SU-DHL-6 (cell line): ENCODE measurements around the gene RAPGEF3.

Source experiments
- H2AFZ ChIP-seq: fragments of 200-600 bp; sonication (generic); 2 replicates; pipeline ENCODE4 v1.6.1; 2014; ENCODE audit warnings: low read depth, mild to moderate bottlenecking, moderate library complexity, mixed read lengths, antibody characterized with exemption, low read length; ENCODE audit not compliant: severe bottlenecking
- H3F3A ChIP-seq: fragments of 200-600 bp; shearing (Covaris generic); 2 replicates; pipeline ENCODE4 v1.6.0; 2016; ENCODE audit warnings: antibody characterized with exemption, mild to moderate bottlenecking; ENCODE audit not compliant: insufficient read depth
- H3K27ac ChIP-seq: fragments of 200-600 bp; sonication (generic); 2 replicates; pipeline ENCODE4 v1.5.1; 2016; ENCODE audit warnings: low read depth, mild to moderate bottlenecking, low read length, moderate library complexity, mixed read lengths
- H3K27me3 ChIP-seq: fragments of 200-600 bp; sonication (generic), shearing (Covaris generic); 2 replicates; pipeline ENCODE4 v1.6.0; 2014; ENCODE audit warnings: mild to moderate bottlenecking, low read length
- H3K36me3 ChIP-seq: fragments of 200-600 bp; sonication (generic); 2 replicates; pipeline ENCODE4 v1.6.1; 2014; ENCODE audit warnings: mild to moderate bottlenecking, low read length, mixed read lengths
- H3K4me2 ChIP-seq: fragments of 300-600, 200-600 bp; shearing (Covaris generic), sonication (generic); 2 replicates; pipeline ENCODE4 v1.6.0; 2014; ENCODE audit warnings: low read length, low read depth, mild to moderate bottlenecking; ENCODE audit not compliant: poor library complexity, severe bottlenecking
- H3K4me3 ChIP-seq: fragments of 200-600 bp; sonication (generic); 2 replicates; pipeline ENCODE4 v1.5.1; 2014; ENCODE audit warnings: antibody characterized with exemption, low read length, mild to moderate bottlenecking, mixed read lengths; ENCODE audit not compliant: insufficient read depth, poor library complexity, severe bottlenecking
- H3K79me2 ChIP-seq: fragments of 200-600 bp; sonication (generic); 2 replicates; pipeline ENCODE4 v1.6.1; 2014; ENCODE audit warnings: mild to moderate bottlenecking, low read length, moderate library complexity; ENCODE audit not compliant: insufficient read depth
- H3K9ac ChIP-seq: fragments of 200-600 bp; sonication (generic); 2 replicates; pipeline ENCODE4 v1.7.0; 2014; ENCODE audit warnings: mild to moderate bottlenecking, low read length
- H3K9me2 ChIP-seq: fragments of 200-600 bp; sonication (generic); replicated peaks from 2 replicates; pipeline ENCODE4 v1.6.1; 2014; ENCODE audit warnings: low read length; ENCODE audit not compliant: insufficient read depth
- H3K9me3 ChIP-seq: fragments of 200-600 bp; sonication (generic); 2 replicates; pipeline ENCODE4 v1.6.1; 2014; ENCODE audit warnings: low read length, mixed read lengths; ENCODE audit not compliant: insufficient read depth
- H4K20me1 ChIP-seq: fragments of 200-600 bp; sonication (generic); 2 replicates; pipeline ENCODE4 v1.6.1; 2014; ENCODE audit warnings: low read depth, mild to moderate bottlenecking, antibody characterized with exemption, low read length, moderate library complexity, mixed read lengths
- EZH2phosphoT487 ChIP-seq: fragments of 200-600 bp; sonication (generic), shearing (Covaris generic); conservative IDR thresholded peaks from 2 replicates; pipeline ENCODE4 v1.6.1; 2018; ENCODE audit warnings: mild to moderate bottlenecking, antibody characterized with exemption, low read length, moderate library complexity, mixed read lengths
- TF ChIP-seq, protein P1 (sequence below): fragments of 200-600 bp; sonication (generic); IDR thresholded peaks from one replicate; pipeline ENCODE4 v1.5.1; 2017; ENCODE audit warnings: antibody characterized with exemption, mild to moderate bottlenecking, low read length, moderate library complexity; ENCODE audit not compliant: insufficient read depth, poor library complexity, severe bottlenecking

RAPGEF3 gene

DNA sequence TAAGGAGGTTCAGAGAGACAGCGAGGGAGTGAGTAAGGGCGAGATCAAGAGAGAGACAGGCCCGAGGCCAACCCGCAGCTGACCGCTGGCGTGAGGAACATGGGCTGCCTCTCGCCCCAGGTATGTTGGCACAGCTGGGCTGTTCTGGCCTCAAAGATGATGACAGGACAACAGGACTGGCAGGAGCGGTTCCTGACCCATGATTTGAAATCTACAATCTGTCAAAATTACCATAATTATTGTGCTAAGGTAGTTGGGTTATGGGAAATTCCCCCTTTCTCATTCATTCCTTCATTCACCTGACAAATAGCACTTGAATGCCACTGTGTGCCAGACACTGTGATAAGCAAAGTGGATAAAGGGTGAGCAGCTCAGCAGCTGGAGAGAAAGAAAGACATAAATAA lies 28.3 kb downstream of the RAPGEF3 start:
- Histone ChIP-seq H3K79me2 (no peaks in the 10 kb centered on the region), H4K20me1 (no peaks in the 10 kb centered on the region), H3F3A (no peaks in the 10 kb centered on the region), H3K4me3 (no peak overlapping the region), H3K27me3 (no peaks in the 10 kb centered on the region), H3K36me3 (no peaks in the 10 kb centered on the region), H3K9ac (no peak overlapping the region), H3K27ac (no peak overlapping the region), H2AFZ (no peak overlapping the region), H3K4me2 (no peak overlapping the region), H3K9me2 (no peaks in the 10 kb centered on the region), H3K9me3 (no peaks in the 10 kb centered on the region)
- TF ChIP-seq, protein P1, sequence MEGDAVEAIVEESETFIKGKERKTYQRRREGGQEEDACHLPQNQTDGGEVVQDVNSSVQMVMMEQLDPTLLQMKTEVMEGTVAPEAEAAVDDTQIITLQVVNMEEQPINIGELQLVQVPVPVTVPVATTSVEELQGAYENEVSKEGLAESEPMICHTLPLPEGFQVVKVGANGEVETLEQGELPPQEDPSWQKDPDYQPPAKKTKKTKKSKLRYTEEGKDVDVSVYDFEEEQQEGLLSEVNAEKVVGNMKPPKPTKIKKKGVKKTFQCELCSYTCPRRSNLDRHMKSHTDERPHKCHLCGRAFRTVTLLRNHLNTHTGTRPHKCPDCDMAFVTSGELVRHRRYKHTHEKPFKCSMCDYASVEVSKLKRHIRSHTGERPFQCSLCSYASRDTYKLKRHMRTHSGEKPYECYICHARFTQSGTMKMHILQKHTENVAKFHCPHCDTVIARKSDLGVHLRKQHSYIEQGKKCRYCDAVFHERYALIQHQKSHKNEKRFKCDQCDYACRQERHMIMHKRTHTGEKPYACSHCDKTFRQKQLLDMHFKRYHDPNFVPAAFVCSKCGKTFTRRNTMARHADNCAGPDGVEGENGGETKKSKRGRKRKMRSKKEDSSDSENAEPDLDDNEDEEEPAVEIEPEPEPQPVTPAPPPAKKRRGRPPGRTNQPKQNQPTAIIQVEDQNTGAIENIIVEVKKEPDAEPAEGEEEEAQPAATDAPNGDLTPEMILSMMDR = no peak
- no peak for TF ChIP-seq EZH2phosphoT487

DNA sequence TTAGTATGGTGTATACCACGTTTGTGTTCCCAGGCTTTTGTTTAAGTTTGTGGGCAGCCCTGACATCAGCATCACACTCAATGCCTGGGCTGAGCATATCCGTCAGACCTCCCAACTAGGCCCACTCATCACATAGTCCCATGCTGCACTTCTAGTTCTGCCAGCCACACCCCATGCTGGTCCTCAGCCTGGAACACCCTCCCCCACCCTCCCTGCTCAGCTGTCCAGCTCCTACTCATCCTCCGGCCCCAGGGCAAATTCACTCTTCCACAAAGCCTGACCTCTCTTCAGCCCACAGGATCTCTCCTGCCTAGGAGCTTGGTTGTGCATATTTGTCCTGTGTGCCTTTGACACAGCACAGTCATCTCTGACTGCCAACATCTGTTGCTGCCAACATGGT lies 29.4 kb downstream of the RAPGEF3 start:
- Histone ChIP-seq H2AFZ (no peak overlapping the region), H4K20me1 (no peaks in the 10 kb centered on the region), H3K27ac (no peak overlapping the region), H3K9ac (no peak overlapping the region), H3K9me3 (no peaks in the 10 kb centered on the region), H3F3A (no peaks in the 10 kb centered on the region), H3K27me3 (no peaks in the 10 kb centered on the region), H3K9me2 (no peaks in the 10 kb centered on the region), H3K79me2 (no peaks in the 10 kb centered on the region), H3K4me2 (no peak overlapping the region), H3K36me3 (no peaks in the 10 kb centered on the region), H3K4me3 (no peak overlapping the region)
- no peak for TF ChIP-seq EZH2phosphoT487
- TF ChIP-seq, protein P1 = no peak

DNA sequence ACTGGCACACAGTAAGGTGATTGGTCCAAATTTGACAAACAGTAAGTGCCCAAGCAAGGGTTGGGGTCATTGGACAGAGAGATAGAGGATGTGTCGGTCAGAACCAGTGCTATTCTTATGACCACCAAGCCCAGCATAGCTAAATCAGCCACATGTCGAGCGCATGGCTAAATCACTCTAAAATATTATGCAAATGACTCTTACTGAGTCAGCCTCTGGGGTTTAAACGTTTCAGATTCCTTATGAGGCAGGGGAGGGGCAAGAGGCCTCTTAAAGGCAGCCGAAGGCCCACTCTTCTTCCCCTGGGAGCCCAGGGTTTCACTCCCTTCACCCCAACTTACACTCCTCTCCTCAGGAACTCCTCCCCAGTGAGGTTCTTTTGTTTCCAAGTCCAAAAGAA lies 32.8 kb downstream of the RAPGEF3 start:
- Histone ChIP-seq H3K9ac (no peak overlapping the region), H3F3A (no peaks in the 10 kb centered on the region), H3K27ac (no peak overlapping the region), H3K9me3 (no peaks in the 10 kb centered on the region), H3K4me3 (no peak overlapping the region), H3K4me2 (no peak overlapping the region), H3K27me3 (no peaks in the 10 kb centered on the region), H3K79me2 (no peaks in the 10 kb centered on the region), H4K20me1 (no peaks in the 10 kb centered on the region), H3K9me2 (no peaks in the 10 kb centered on the region), H3K36me3 (no peaks in the 10 kb centered on the region), H2AFZ (no peak overlapping the region)
- TF ChIP-seq EZH2phosphoT487 = no peak
- TF ChIP-seq, protein P1 = no peak
